GM23338 (cell line): ENCODE data around the gene PGGHG. TPM values are rescaled to one million over a fixed set of nuclear protein-coding genes. Genes with fewer than 3 reads are reported as not detected.
A peak's percentile ranks its signal among the peaks of the same experiment; 100 is the strongest.

ENCODE experiments used
- ATAC-seq: fragments of 200-7000 bp; cut with Tn5 transposase; 3 replicates; pipeline ENCODE4 v1.9.1; 2020
- DNase-seq: peaks from one replicate; pipeline ENCODE4 v3.0.0-alpha.2; 2015; ENCODE audit warnings: low spot score
- H2AFZ ChIP-seq: fragments of 200-600 bp; sonication (generic); 2 replicates; pipeline ENCODE4 v1.8.0; 2016; ENCODE audit warnings: antibody characterized with exemption, mild to moderate bottlenecking, moderate library complexity
- H3F3A ChIP-seq: fragments of 200-600 bp; sonication (generic); replicated peaks from 2 replicates; pipeline ENCODE4 v1.8.0; 2017; ENCODE audit warnings: antibody characterized with exemption, mixed run types, low read depth
- H3K27ac ChIP-seq: fragments of 200-600 bp; sonication (generic); 2 replicates; pipeline ENCODE4 v1.6.1; 2016; ENCODE audit warnings: low read depth
- H3K27me3 ChIP-seq: fragments of 200-600 bp; sonication (generic); 2 replicates; pipeline ENCODE4 v1.8.0; 2016; ENCODE audit warnings: mild to moderate bottlenecking, mixed run types, moderate library complexity; ENCODE audit not compliant: insufficient read depth
- H3K36me3 ChIP-seq: fragments of 200-600 bp; sonication (generic); 2 replicates; pipeline ENCODE4 v1.8.0; 2016; ENCODE audit warnings: mild to moderate bottlenecking; ENCODE audit not compliant: insufficient read depth
- H3K4me1 ChIP-seq: fragments of 200-600 bp; sonication (generic); 2 replicates; pipeline ENCODE4 v1.8.0; 2016; ENCODE audit warnings: mild to moderate bottlenecking, moderate library complexity; ENCODE audit not compliant: insufficient read depth
- H3K4me2 ChIP-seq: fragments of 200-600 bp; sonication (generic); 2 replicates; pipeline ENCODE4 v1.7.1; 2017; ENCODE audit warnings: mixed run types
- H3K4me3 ChIP-seq: fragments of 200-600 bp; sonication (generic); 2 replicates; pipeline ENCODE4 v1.6.1; 2016; ENCODE audit warnings: mixed run types
- H3K79me2 ChIP-seq: fragments of 200-600 bp; sonication (generic); replicated peaks from 2 replicates; pipeline ENCODE4 v1.8.0; 2017; ENCODE audit warnings: mild to moderate bottlenecking; ENCODE audit not compliant: insufficient read depth
- H3K9me2 ChIP-seq: fragments of 200-600 bp; sonication (generic); 2 replicates; pipeline ENCODE4 v1.8.0; 2017; ENCODE audit not compliant: insufficient read depth
- H4K20me1 ChIP-seq: fragments of 200-600 bp; sonication (generic); replicated peaks from 2 replicates; pipeline ENCODE4 v1.8.0; 2017; ENCODE audit warnings: mild to moderate bottlenecking; ENCODE audit not compliant: insufficient read depth
- H3K27ac Mint-ChIP-seq: 2 replicates; pipeline ENCODE4 v1.8.0; 2020; ENCODE audit warnings: inconsistent platforms, mild to moderate bottlenecking, moderate library complexity, mixed read lengths
- H3K27me3 Mint-ChIP-seq: 3 replicates; pipeline ENCODE4 v1.8.0; 2022; ENCODE audit warnings: low read depth, mild to moderate bottlenecking, moderate library complexity, mixed read lengths, inconsistent platforms; ENCODE audit not compliant: insufficient read depth, poor library complexity
- H3K36me3 Mint-ChIP-seq: 3 replicates; pipeline ENCODE4 v1.8.0; 2021; ENCODE audit warnings: low read depth, mild to moderate bottlenecking, inconsistent platforms, moderate library complexity, mixed read lengths
- H3K4me1 Mint-ChIP-seq: 3 replicates; pipeline ENCODE4 v1.8.0; 2020; ENCODE audit warnings: mild to moderate bottlenecking, inconsistent platforms, mixed read lengths
- H3K4me3 Mint-ChIP-seq: 3 replicates; pipeline ENCODE4 v1.8.0; 2021; ENCODE audit warnings: moderate library complexity, mild to moderate bottlenecking, inconsistent platforms, mixed read lengths
- H3K9me3 Mint-ChIP-seq: 3 replicates; pipeline ENCODE4 v1.8.0; 2020; ENCODE audit warnings: moderate library complexity, mild to moderate bottlenecking, inconsistent platforms, mixed read lengths
- CREB1 ChIP-seq: fragments of 250-450 bp; sonication (Bioruptor Pico); IDR thresholded peaks from 2 replicates; pipeline ENCODE4 v1.5.0; 2020; ENCODE audit warnings: low read depth, mild to moderate bottlenecking, moderate library complexity
- CTCF ChIP-seq, 2 experiments: fragments of 200-600 bp in 1 of 2; sonication (generic) in 1 of 2; conservative IDR thresholded peaks; 2 replicates each; pipeline versions ENCODE4 v1.5.1 to v1.6.1; 2016 to 2017; ENCODE audit warnings: antibody characterized with exemption in 2 of 2, low read depth in 2 of 2, mild to moderate bottlenecking in 2 of 2, moderate library complexity in 1 of 2
- ETS1 ChIP-seq: IDR thresholded peaks from 2 replicates; pipeline ENCODE4 v1.6.1; 2016; ENCODE audit warnings: antibody characterized with exemption
- EZH2 ChIP-seq: fragments of 200-600 bp; sonication (generic); IDR thresholded peaks from one replicate; pipeline ENCODE4 v1.8.0; 2017; ENCODE audit warnings: antibody characterized with exemption, mild to moderate bottlenecking, low read depth; ENCODE audit not compliant: unreplicated experiment
- JUNB ChIP-seq: IDR thresholded peaks from one replicate; pipeline ENCODE4 v1.6.1; 2016; ENCODE audit warnings: antibody characterized with exemption; ENCODE audit not compliant: unreplicated experiment
- POLR2AphosphoS5 ChIP-seq: IDR thresholded peaks from 2 replicates; pipeline ENCODE4 v1.6.1; 2016; ENCODE audit warnings: antibody characterized with exemption, low read depth
- REST ChIP-seq: IDR thresholded peaks from one replicate; pipeline ENCODE4 v1.6.1; 2018; ENCODE audit warnings: antibody characterized with exemption; ENCODE audit not compliant: unreplicated experiment
- ZNF462 ChIP-seq: fragments of 250-450 bp; sonication (Bioruptor Pico); IDR thresholded peaks from 2 replicates; pipeline ENCODE4 v1.5.0; 2020; ENCODE audit warnings: mild to moderate bottlenecking, moderate library complexity
- polyA plus RNA-seq: library from polyadenylated mRNA; unstranded; fragments of >200 nt; fragmentation: Nextera tagmentation; extraction: Ambion mirVana; gene quantifications from 2 replicates; pipeline ENCODE4 v1.2.1, GENCODE V29; 2016
- total RNA-seq: library from RNA; depleted of rRNA; stranded (reverse); fragments of >200 nt; shearing (Covaris generic); gene quantifications from 2 replicates; pipeline ENCODE4 v1.2.3, GENCODE V29; 2014

PGGHG gene
- total and polyA plus RNA-seq, 2 experiments from 2014 or later: 24.9 to 55.8 TPM

- H3K27me3 ChIP-seq: no peaks in the 10 kb centered on the region
- no peaks in the 10 kb centered on the region for H4K20me1 ChIP-seq
- 0 out of 2 replicates have a peak overlapping the region, but pooled peaks have one; percentile 32 for H3K4me2 ChIP-seq
- no peaks in the 10 kb centered on the region for H3K79me2 ChIP-seq
- ATAC-seq (no peak), DNase-seq (no peak)
- no peak overlapping the region; the same call in 1 of the 2 replicates for H3K27ac Mint-ChIP-seq
- H3K36me3 ChIP-seq: no peaks in the 10 kb centered on the region
- no peak for TF ChIP-seq REST
- TF ChIP-seq ZNF462 (CRISPR knock-in tag): no peak
- no peak for TF ChIP-seq CTCF (conservative IDR thresholded peaks at IDR 0.05; ENCODE audit: low read depth in 2 of 2)
- no peak for TF ChIP-seq POLR2AphosphoS5
- no peak for TF ChIP-seq JUNB
- no peak for TF ChIP-seq ETS1
- TF ChIP-seq EZH2: no peak
- TF ChIP-seq CREB1 (CRISPR knock-in tag): no peak
- H3K4me3 ChIP-seq: no peak overlapping the region
- H2AFZ ChIP-seq: 0 out of 2 replicates have a peak overlapping the region, but pooled peaks have one; percentile 52
- H3K4me3 Mint-ChIP-seq: no peak overlapping the region
- H3F3A ChIP-seq: peaks cover 9% of the 10 kb centered on the region; the same call in 1 of the 2 replicates
- H3K9me2 ChIP-seq: no peaks in the 10 kb centered on the region
- H3K27ac ChIP-seq: no peak overlapping the region
- no peaks in the 10 kb centered on the region for H3K36me3 Mint-ChIP-seq
- H3K4me1 Mint-ChIP-seq: peaks cover 34% of the 10 kb centered on the region
- peaks cover 22% of the 10 kb centered on the region for H3K27me3 Mint-ChIP-seq
- peaks cover 11% of the 10 kb centered on the region; the same call in 1 of the 2 replicates for H3K4me1 ChIP-seq
- no peaks in the 10 kb centered on the region; the same call in 2 of the 3 replicates for H3K9me3 Mint-ChIP-seq
Measured at GRCh38 chr11:324156-324555, 35.2 kb downstream of the PGGHG start.
